HG02885 (cell line): ENCODE measurements around the gene MXRA7.
"Not testable (repeated sequence)": the region's sequence is repeated elsewhere in the genome, so short reads cannot be mapped to it uniquely, and the experiment has no call there.

Source experiments
- ATAC-seq: cut with Tn5 transposase; IDR thresholded peaks from one replicate; pipeline ENCODE4 v1.9.1; 2021; ENCODE audit warnings: mild to moderate bottlenecking; ENCODE audit not compliant: unreplicated experiment, poor library complexity

MXRA7 gene

DNA sequence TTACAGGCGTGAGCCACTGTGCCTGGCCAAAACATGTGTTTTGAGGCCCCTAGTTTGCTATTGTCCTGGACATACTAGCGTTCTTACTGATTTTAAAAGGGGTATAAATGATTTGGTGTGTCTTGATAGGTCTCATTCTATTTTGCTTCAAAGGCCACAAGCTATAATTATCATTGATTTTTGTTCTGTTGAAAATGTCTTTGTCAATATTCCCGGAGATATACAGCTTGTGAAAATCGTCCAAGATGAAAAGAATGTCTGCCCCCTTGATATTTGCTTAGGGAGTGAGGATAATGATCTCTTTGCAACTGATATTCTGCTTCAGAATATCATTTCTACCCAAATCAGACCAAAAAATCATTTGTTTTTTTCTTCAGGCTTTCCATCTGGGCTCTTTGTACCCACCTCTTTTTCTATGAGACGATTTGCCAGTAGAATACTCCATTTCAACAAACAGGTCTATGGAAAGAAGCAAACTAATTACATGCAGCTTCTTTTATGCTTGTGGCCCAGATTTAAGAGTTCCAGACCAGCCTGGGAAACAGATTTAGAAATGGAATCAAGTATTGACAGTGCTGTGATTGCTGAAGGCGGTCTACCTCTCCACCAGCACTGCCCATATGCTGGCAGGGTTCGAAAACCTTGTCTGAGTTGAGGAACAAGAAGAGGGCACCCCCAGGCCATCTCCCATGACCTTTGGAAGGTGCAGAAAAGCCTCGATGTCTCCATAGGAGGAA lies 53.1 kb downstream of the MXRA7 start:
- no peak for ATAC-seq

GRCh38 chr17:76654408-76654807 lies 56.4 kb downstream of the MXRA7 start:
- no peak for ATAC-seq

- no peak for ATAC-seq
Observed at GRCh38 chr17:76650504-76650903, 60.3 kb downstream of the MXRA7 start.

GRCh38 chr17:76646712-76647111 lies 64.1 kb downstream of the MXRA7 start:
- ATAC-seq: no peak

- no peak for ATAC-seq
Observed at GRCh38 chr17:76645481-76645880, 65.3 kb downstream of the MXRA7 start.

GRCh38 chr17:76644995-76645394 lies 65.8 kb downstream of the MXRA7 start:
- ATAC-seq: no peak

- ATAC-seq: no peak
Observed at GRCh38 chr17:76643553-76644148, 67.1 kb downstream of the MXRA7 start, which contains the start of gene ST6GALNAC1. ST6GALNAC1 (minus strand) TSS chr17:76643757; CDS start chr17:76643638, 119 bp downstream.

- no peak for ATAC-seq
Observed at GRCh38 chr17:76642994-76643393, 67.8 kb downstream of the MXRA7 start.

GRCh38 chr17:76642032-76642561 lies 68.7 kb downstream of the MXRA7 start:
- no peak for ATAC-seq

- ATAC-seq: no peak
Observed at GRCh38 chr17:76641501-76641900, 69.3 kb downstream of the MXRA7 start.

- ATAC-seq: no peak
Observed at GRCh38 chr17:76640550-76641380, 70.0 kb downstream of the MXRA7 start.

GRCh38 chr17:76638263-76638662 lies 72.5 kb downstream of the MXRA7 start:
- no peak for ATAC-seq

DNA sequence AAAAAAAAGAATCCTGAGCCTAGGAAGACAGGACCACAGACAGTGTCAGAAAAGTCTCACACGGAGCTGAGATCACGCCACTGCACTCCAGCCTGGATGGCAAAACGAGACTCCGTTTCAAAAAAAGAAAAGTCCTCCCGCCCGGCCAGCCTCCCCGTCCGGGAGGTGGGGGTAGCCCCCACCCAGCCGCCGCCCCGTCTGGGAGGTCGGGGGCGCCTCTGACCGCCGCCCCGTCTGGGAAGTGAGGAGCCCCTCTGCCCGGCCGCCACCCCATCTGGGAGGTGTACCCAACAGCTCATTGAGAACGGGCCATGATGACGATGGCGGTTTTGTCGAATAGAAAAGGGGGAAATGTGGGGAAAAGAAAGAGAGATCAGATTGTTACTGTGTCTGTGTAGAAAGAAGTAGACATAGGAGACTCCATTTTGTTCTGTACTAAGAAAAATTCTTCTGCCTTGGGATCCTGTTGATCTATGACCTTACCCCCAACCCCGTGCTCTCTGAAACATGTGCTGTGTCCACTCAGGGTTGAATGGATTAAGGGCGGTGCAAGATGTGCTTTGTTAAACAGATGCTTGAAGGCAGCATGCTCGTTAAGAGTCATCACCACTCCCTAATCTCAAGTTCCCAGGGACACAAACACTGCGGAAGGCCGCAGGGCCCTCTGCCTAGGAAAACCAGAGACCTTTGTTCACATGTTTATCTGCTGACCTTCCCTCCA lies 74.1 kb downstream of the MXRA7 start:
- not testable (repeated sequence) for ATAC-seq

GRCh38 chr17:76635659-76636360 lies 75.0 kb downstream of the MXRA7 start:
- ATAC-seq: no peak

DNA sequence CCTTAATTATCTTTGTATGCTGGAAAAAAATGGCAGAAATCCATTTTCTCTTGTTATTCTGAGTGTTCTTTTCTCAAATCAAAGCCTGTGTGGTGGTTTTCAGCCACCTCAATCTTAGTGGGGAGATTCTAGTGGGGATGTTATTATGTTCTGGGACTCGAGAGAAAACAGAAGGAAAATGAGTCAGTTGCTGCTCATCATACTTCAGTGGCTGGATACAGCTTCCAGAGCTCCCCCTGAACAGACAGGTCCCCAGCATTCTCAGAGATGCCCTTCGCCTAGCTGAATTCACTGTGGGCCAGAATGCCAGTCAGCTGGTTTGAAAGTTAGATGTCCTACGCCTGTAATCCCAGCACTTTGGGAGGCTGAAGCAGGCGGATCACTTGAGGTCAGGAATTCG lies 75.7 kb downstream of the MXRA7 start:
- no peak for ATAC-seq

DNA sequence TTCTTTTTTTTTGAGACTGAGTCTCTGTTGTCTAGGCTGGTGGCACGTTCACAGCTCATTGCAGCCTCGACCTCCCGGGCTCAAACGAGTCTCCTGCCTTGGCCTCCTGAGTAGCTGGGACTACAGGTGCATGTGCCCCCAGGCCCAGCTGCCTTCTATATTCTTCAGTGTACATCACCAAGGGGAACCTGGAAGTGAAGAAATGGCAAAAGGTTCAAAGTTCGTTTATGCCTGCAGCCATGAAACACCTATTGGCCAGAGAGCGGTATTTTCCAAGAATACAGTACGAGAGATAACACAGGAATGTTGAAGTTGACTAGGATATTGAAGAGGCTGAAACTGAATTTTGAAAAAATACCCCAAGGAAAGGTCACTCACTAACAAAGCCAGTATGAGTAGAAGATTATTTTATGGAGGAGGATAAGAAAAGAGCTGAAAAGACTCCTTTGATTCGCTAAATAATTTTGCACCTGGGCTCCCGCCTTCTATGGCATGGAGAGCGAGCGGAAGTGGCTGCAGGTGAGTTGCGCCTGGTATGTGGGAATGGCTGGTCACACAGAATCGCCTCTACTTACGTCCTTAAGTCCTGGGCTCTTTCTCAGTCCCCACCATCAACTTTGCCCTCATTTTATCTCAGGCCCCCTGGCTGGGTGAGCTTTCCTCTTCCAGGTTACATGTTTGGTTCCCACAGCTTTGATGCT lies 77.0 kb downstream of the MXRA7 start:
- ATAC-seq: no peak

GRCh38 chr17:76631821-76632565 lies 78.8 kb downstream of the MXRA7 start:
- no peak for ATAC-seq

- ATAC-seq: no peak
Observed at GRCh38 chr17:76630151-76630550, 80.6 kb downstream of the MXRA7 start.
